Fibroblast of lung (primary cell): ENCODE data around the gene NOS3. TPM values are rescaled to one million over a fixed set of nuclear protein-coding genes. Genes with fewer than 3 reads are reported as not detected.

Source experiments
- DNase-seq, 2 donors: peaks; one replicate each; pipeline versions ENCODE4 v3.0.0 to v3.0.0-alpha.2; 2010; ENCODE audit warnings: low read depth in 2 of 2
- H2AFZ ChIP-seq: 2 replicates; pipeline ENCODE4 v1.5.1; 2012; ENCODE audit warnings: low read length, control low read depth, inconsistent platforms
- H3K27ac ChIP-seq: 2 replicates; pipeline ENCODE4 v1.5.1; 2011; ENCODE audit warnings: low read length, control low read depth; ENCODE audit not compliant: insufficient read depth
- H3K27me3 ChIP-seq: 2 replicates; pipeline ENCODE4 v1.5.1; 2011; ENCODE audit warnings: mild to moderate bottlenecking, low read length; ENCODE audit not compliant: control insufficient read depth, insufficient read depth
- H3K36me3 ChIP-seq: 2 replicates; pipeline ENCODE4 v1.5.1; 2011; ENCODE audit warnings: low read length; ENCODE audit not compliant: control insufficient read depth, insufficient read depth
- H3K4me1 ChIP-seq: 2 replicates; pipeline ENCODE4 v1.5.1; 2011; ENCODE audit warnings: low read length; ENCODE audit not compliant: control insufficient read depth, insufficient read depth; ENCODE audit errors: extremely low read depth
- H3K4me2 ChIP-seq: 2 replicates; pipeline ENCODE4 v1.5.1; 2011; ENCODE audit warnings: low read length, control low read depth; ENCODE audit not compliant: insufficient read depth; ENCODE audit errors: extremely low read depth
- H3K4me3 ChIP-seq, 4 experiments: fragments of 200-600 bp in 1 of 4; sonication (generic) in 1 of 4; replicated peaks in 1 of 4; 2 replicates each; pipeline ENCODE4 v1.5.1; 2011 to 2016; ENCODE audit warnings: low read length in 4 of 4, low read depth in 3 of 4, mild to moderate bottlenecking in 3 of 4, control low read depth in 2 of 4, inconsistent platforms in 1 of 4, mixed read lengths in 1 of 4; ENCODE audit not compliant: insufficient read depth in 1 of 4; ENCODE audit errors: control extremely low read depth in 1 of 4
- H3K79me2 ChIP-seq: 2 replicates; pipeline ENCODE4 v1.5.1; 2012; ENCODE audit warnings: mild to moderate bottlenecking, low read length, inconsistent platforms; ENCODE audit not compliant: control insufficient read depth, insufficient read depth
- H3K9ac ChIP-seq: 2 replicates; pipeline ENCODE4 v1.5.1; 2011; ENCODE audit warnings: mild to moderate bottlenecking, low read length, control low read depth; ENCODE audit not compliant: insufficient read depth
- H3K9me3 ChIP-seq: 2 replicates; pipeline ENCODE4 v1.5.1; 2012; ENCODE audit warnings: low read depth, low read length; ENCODE audit not compliant: control insufficient read depth, insufficient read depth
- H4K20me1 ChIP-seq: 2 replicates; pipeline ENCODE4 v1.5.1; 2011; ENCODE audit warnings: low read length; ENCODE audit not compliant: control insufficient read depth, insufficient read depth; ENCODE audit errors: extremely low read depth
- EZH2 ChIP-seq: IDR thresholded peaks from 2 replicates; pipeline ENCODE4 v1.5.1; 2012; ENCODE audit warnings: low read length, control low read depth, mild to moderate bottlenecking; ENCODE audit errors: missing control alignments
- polyA plus RNA-seq, 2 donors: library from polyadenylated mRNA; depleted of rRNA in 1 of 2; stranded (reverse) in 1 of 2; unstranded in 1 of 2; fragments of >200 nt; gene quantifications; 2 replicates each; pipeline ENCODE4 v1.2.1, GENCODE V29; 2011 to 2012; ENCODE audit warnings: missing spikeins in 1 of 2
- total RNA-seq: library from RNA; depleted of rRNA; stranded (reverse); fragments of >200 nt; gene quantifications from 2 replicates; pipeline ENCODE4 v1.2.1, GENCODE V29; 2014
- TF ChIP-seq, protein P1 (sequence below), 2 donors: IDR thresholded peaks in 1 of 2; conservative IDR thresholded peaks in 1 of 2; 1 replicate in 1 of 2; 2 replicates in 1 of 2; pipeline ENCODE4 v1.5.1; 2011 to 2012; ENCODE audit warnings: low read length in 2 of 2, control low read depth in 1 of 2, inconsistent platforms in 1 of 2, low read depth in 1 of 2, mild to moderate bottlenecking in 1 of 2

The NOS3 gene
- total and polyA plus RNA-seq, 2 donors (not counting 1 experiment from before 2014, with no cell fraction given) = 0.12 to 0.50 TPM

DNA sequence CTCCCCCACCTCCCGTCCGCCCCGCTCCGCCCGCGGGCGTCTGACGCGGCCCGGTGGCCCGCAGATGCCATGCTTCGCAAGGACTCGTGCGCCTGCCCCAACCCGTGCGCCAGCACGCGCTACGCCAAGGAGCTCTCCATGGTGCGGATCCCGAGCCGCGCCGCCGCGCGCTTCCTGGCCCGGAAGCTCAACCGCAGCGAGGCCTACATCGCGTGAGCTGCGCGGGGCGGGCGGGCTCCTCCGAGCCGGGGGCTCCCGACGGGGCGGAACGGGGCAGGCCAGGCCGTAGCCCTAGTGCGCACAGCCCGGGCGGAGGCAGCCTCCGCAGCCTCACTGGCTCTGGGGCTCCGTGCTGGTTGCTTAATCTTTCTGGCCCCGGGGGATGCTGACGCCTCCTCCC, 60.3 kb downstream of the NOS3 start:
- Histone ChIP-seq H3K27ac (no peak overlapping the region), H3K9ac (no peak overlapping the region), H3K4me3 (no peak overlapping the region), H3K36me3 (no peaks in the 10 kb centered on the region), H3K9me3 (no peaks in the 10 kb centered on the region), H2AFZ (no peak overlapping the region), H3K79me2 (no peaks in the 10 kb centered on the region), H4K20me1 (no peaks in the 10 kb centered on the region), H3K4me1 (peaks cover 8% of the 10 kb centered on the region), H3K27me3 (no peaks in the 10 kb centered on the region), H3K4me2 (no peak overlapping the region)
- DNase-seq = peak; percentile 71 to 74
- no peak for TF ChIP-seq EZH2
- TF ChIP-seq, protein P1, sequence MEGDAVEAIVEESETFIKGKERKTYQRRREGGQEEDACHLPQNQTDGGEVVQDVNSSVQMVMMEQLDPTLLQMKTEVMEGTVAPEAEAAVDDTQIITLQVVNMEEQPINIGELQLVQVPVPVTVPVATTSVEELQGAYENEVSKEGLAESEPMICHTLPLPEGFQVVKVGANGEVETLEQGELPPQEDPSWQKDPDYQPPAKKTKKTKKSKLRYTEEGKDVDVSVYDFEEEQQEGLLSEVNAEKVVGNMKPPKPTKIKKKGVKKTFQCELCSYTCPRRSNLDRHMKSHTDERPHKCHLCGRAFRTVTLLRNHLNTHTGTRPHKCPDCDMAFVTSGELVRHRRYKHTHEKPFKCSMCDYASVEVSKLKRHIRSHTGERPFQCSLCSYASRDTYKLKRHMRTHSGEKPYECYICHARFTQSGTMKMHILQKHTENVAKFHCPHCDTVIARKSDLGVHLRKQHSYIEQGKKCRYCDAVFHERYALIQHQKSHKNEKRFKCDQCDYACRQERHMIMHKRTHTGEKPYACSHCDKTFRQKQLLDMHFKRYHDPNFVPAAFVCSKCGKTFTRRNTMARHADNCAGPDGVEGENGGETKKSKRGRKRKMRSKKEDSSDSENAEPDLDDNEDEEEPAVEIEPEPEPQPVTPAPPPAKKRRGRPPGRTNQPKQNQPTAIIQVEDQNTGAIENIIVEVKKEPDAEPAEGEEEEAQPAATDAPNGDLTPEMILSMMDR (conservative IDR thresholded peaks at IDR 0.05 in 1 of 2, IDR thresholded peaks at IDR 0.05 in 1 of 2; ENCODE audit: low read depth in 1 of 2, low read length in 2 of 2) = no peak

DNA sequence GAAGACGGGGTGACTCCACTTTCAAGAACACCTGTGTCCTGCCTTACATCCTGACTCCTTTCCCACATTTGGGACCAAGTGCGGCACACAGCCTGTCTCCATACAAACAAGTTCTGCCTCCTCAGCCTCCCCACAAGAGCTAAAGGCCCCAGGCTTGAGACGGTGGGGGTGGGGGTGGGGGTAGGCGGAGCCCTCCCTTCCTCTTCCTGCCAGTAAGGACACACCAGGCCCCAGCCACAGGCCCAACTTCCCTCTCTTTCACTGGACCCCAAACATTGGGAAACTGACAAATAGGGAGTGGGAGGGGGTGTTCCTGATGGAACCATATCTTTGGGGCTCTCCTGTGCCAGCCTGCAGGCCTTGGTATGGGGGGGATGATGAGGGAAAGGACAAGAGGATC, 62.3 kb downstream of the NOS3 start:
- TF ChIP-seq EZH2 = no peak
- TF ChIP-seq, protein P1 (conservative IDR thresholded peaks at IDR 0.05 in 1 of 2, IDR thresholded peaks at IDR 0.05 in 1 of 2; ENCODE audit: low read depth in 1 of 2, low read length in 2 of 2) = no peak
- Histone ChIP-seq H3K4me2 (no peak overlapping the region), H3K4me1 (peaks cover 3% of the 10 kb centered on the region), H3K79me2 (no peaks in the 10 kb centered on the region), H3K27me3 (no peaks in the 10 kb centered on the region), H2AFZ (no peak overlapping the region), H3K9ac (no peak overlapping the region), H4K20me1 (no peaks in the 10 kb centered on the region), H3K27ac (no peak overlapping the region), H3K4me3 (no peak overlapping the region), H3K9me3 (no peaks in the 10 kb centered on the region), H3K36me3 (no peaks in the 10 kb centered on the region)
- no peak for DNase-seq

DNA sequence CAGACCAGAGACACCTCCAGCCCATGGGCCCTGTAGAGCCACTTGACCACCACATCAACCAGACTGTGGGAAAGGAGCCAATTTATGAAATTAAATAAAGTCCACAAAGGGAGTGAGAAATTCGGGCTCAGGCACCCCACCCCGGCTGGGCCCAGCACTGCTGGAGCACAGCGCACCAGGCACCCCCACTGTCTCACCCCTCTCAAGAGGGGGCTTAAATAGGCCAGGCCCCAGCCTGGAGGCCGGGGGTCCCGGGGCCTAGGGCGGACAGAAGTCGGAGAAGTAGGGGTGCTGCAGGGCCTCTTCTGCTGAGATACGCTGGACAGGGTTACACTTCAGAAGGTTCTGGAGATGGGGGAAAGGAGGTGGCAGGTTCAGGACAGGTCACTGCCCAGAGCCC, 62.9 kb downstream of the NOS3 start:
- Histone ChIP-seq H3K4me3 (no peak overlapping the region), H4K20me1 (no peaks in the 10 kb centered on the region), H3K36me3 (no peaks in the 10 kb centered on the region), H2AFZ (no peak overlapping the region), H3K4me2 (no peak overlapping the region), H3K27ac (no peak overlapping the region), H3K9me3 (no peaks in the 10 kb centered on the region), H3K9ac (no peak overlapping the region), H3K27me3 (no peaks in the 10 kb centered on the region), H3K4me1 (peaks cover 9% of the 10 kb centered on the region), H3K79me2 (no peaks in the 10 kb centered on the region)
- DNase-seq = no peak
- TF ChIP-seq, protein P1 (conservative IDR thresholded peaks at IDR 0.05 in 1 of 2, IDR thresholded peaks at IDR 0.05 in 1 of 2; ENCODE audit: low read depth in 1 of 2, low read length in 2 of 2) = no peak
- TF ChIP-seq EZH2 = no peak
